Glomerular endothelial cell (primary cell): ENCODE data around the gene PIK3CD. TPM values are rescaled to one million over a fixed set of nuclear protein-coding genes. Genes with fewer than 3 reads are reported as not detected.

ENCODE experiments used
- DNase-seq: peaks from one replicate; pipeline ENCODE4 v3.0.0-alpha.2; 2011; ENCODE audit warnings: low read depth, low spot score; ENCODE audit errors: extremely low read depth
- total RNA-seq: library from RNA; depleted of rRNA; stranded (reverse); fragments of >200 nt; gene quantifications from 2 replicates; pipeline ENCODE4 v1.2.3, GENCODE V29; 2015

PIK3CD gene
- total RNA-seq, 1 donor from 2014 or later, result 13.2 TPM

DNA sequence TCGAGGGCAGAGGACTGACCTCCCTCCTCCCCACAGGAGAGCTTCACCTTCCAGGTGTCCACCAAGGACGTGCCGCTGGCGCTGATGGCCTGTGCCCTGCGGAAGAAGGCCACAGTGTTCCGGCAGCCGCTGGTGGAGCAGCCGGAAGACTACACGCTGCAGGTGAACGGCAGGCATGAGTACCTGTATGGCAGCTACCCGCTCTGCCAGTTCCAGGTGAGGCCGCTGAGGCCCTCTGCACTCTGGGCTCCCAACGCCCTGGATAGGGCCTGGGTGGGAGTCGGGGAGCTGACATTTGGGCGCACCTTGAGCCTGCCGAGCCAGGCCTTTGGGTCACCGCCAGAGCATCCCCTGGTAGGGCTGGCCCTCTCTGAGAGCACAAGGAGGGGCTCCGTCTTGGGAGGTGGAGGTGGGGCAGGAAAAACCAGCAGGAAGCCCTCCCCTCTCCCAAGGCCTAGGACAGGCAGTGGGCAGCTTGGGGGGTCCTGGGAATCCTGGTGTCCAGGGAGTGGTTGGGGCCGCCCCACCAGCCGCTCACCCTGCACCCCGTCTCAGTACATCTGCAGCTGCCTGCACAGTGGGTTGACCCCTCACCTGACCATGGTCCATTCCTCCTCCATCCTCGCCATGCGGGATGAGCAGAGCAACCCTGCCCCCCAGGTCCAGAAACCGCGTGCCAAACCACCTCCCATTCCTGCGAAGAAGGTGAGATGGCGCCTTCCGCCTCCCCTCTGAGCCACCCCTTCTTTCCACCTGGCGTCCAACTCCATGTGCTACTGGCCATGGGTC lies 65.1 kb downstream of the PIK3CD start:
- no peak for DNase-seq

DNA sequence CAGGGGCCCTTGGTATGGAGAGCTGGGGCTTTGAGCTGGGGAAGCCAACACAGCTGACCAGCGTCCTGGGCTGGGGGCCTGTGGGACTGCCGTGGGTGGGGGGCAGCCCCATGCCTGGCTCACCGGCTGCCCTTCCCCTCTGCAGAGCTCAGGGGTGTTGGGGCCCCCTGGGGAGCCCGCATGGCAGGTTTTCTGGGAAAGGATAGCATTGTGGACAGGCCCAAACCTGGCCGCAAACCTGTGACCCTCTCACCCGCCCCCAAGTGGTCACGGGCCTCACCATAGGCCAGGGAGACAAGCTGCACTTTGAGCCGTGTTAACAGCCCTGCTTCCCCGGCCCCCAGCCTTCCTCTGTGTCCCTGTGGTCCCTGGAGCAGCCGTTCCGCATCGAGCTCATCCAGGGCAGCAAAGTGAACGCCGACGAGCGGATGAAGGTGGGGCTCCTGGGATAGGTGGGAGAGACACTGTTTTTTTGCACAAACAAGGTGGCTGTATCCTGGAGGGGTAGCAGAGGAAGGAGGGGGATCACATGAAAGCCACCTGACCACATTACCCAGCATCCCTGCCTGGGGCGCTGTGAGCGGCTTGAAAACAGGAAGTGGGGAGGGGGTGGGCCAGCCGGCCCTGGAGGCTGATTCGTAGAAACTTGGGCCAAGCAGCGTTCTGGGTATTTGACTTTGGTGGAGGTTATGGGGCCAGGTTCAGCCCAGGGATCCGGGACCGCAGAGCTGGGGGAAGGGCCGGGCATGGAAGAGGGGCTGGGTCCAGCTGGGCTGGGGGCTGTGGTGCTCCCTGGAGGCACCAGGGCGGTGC lies 65.9 kb downstream of the PIK3CD start:
- no peak for DNase-seq

GRCh38 chr1:9718006-9718680 lies 66.6 kb downstream of the PIK3CD start:
- DNase-seq, result no peak

DNA sequence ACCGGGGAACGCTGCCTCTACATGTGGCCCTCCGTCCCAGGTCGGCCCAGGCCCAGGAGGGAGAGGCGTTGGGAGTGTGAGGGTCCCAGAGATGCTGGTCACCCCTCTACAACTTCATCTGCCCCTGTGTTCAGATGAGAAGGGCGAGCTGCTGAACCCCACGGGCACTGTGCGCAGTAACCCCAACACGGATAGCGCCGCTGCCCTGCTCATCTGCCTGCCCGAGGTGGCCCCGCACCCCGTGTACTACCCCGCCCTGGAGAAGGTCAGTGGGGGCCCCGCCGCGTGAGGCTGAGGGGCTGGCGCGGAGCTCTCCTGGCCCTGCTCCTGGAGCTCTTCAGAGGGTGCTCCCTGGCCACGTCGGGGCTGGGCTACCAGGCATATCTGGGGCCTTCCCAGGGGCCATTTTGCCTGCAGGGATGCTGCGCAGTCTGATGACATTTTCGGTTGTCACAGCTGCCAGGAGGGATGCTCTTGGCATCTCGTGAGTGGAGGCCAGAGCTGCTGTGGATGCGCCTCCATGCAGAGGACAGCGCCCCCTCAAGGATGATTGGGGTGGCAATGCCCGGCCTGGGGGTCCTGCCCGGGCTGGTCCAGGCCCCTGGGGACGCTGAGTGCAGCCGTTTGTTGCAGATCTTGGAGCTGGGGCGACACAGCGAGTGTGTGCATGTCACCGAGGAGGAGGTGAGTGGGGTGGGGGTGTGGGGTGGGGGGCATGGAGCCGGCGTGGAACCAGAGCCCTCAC lies 68.6 kb downstream of the PIK3CD start:
- DNase-seq, result no peak

- no peak for DNase-seq
These were observed 69.5 kb downstream of the PIK3CD start for GRCh38 chr1:9720785-9721605.

GRCh38 chr1:9721606-9722377 lies 70.3 kb downstream of the PIK3CD start:
- no peak for DNase-seq

DNA sequence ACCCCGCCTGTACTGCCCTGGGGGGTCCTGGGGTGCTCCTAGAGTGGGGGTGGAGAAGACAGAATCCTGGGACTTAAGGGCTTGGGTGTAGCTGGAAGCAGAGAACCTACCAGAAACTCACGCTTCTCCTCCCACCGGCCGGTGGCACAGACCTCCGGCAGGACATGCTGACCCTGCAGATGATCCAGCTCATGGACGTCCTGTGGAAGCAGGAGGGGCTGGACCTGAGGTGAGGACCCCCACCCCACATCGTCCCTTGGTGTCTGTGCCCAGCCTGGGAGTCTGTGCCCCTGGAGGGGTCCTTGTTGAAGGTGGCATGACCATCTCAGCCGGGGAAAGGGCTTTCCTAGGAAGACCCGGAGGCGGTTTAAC lies 70.8 kb downstream of the PIK3CD start:
- DNase-seq, result no peak

DNA sequence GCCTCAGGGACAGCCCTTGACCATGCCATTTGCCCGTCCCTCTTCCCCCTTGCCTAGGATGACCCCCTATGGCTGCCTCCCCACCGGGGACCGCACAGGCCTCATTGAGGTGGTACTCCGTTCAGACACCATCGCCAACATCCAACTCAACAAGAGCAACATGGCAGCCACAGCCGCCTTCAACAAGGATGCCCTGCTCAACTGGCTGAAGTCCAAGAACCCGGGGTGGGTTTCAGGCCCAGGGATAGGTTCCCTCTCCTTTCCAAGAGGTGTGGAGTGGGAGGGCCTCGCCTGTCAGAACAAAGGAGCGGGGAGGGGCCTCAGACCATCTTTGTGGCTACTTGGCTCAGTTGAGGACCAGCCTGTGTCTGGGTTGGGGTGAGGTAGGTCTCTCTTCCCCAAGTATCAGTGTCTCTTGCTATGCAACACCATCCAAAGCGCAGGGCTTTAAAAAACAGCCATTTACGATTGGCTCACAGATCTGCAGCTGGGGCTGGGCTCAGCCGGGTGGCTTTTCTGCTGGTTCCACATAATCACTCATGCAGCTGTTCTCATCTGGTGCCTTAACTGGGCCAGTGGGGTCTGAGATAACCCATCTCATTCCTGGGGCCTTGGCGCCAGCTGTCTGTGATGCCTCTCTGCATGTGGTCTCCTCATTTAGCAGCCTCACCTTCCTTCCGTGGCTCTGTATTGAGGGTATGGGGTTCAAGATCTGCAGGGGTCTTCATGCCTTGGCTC lies 71.7 kb downstream of the PIK3CD start:
- DNase-seq, result no peak

GRCh38 chr1:9723926-9724325 lies 72.4 kb downstream of the PIK3CD start:
- DNase-seq, result no peak

DNA sequence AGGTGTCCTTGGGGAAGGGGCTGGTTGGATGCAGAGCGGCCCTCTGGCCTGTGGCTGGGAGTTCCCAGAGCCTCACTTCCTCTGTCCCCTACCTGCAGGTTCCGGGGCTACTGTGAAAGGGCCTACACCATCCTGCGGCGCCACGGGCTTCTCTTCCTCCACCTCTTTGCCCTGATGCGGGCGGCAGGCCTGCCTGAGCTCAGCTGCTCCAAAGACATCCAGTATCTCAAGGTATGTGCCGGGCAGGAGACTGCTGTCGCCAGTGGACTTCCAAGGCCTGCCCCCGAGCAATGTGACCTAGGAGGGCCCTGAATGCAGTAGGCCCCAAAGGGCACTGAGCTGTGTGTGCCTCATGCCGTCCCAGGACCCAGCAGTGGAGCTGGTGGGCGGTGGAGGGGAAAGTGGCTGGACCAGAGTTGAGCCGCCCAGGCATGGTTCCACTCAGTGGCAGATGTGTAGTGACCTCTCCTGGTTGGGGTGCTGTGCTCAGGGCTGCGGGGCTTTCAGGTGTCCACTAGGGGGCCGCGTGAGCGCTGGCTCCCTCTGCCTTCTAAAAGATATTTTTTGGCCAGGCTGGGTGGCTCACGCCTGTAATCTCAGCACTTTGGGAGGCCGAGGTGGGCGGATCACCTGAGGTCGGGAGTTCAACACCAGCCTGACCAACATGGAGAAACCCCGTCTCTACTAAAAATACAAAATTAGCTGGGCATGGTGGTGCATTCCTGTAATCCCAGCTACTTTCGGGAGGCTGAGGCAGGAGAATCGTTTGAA lies 73.4 kb downstream of the PIK3CD start:
- DNase-seq, result no peak

DNA sequence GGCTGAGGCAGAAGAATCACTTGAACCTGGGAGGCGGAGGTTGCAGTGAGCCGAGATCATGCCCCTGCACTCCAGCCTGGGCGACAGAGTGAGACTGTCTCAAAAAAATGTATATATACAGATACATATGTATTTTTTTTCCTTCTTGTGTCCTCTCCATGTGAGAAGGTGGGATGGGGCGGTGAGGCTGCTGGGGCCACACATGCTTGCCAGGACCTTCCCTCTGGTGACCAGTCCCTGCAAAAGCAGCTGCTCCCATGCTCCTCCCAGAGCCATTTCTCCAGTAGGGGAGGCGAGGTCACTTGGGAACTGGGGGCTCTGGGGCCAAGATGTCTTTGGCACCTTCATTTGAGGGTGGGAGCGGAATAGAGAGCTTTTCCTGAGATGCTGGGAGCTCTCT lies 74.9 kb downstream of the PIK3CD start:
- DNase-seq, result no peak

DNA sequence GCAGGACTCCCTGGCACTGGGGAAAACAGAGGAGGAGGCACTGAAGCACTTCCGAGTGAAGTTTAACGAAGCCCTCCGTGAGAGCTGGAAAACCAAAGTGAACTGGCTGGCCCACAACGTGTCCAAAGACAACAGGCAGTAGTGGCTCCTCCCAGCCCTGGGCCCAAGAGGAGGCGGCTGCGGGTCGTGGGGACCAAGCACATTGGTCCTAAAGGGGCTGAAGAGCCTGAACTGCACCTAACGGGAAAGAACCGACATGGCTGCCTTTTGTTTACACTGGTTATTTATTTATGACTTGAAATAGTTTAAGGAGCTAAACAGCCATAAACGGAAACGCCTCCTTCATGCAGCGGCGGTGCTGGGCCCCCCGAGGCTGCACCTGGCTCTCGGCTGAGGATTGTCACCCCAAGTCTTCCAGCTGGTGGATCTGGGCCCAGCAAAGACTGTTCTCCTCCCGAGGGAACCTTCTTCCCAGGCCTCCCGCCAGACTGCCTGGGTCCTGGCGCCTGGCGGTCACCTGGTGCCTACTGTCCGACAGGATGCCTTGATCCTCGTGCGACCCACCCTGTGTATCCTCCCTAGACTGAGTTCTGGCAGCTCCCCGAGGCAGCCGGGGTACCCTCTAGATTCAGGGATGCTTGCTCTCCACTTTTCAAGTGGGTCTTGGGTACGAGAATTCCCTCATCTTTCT lies 75.5 kb downstream of the PIK3CD start:
- DNase-seq, result no peak

GRCh38 chr1:9728451-9729295 lies 77.1 kb downstream of the PIK3CD start:
- DNase-seq, result no peak

GRCh38 chr1:9729523-9729922 lies 78.0 kb downstream of the PIK3CD start:
- DNase-seq, result no peak

DNA sequence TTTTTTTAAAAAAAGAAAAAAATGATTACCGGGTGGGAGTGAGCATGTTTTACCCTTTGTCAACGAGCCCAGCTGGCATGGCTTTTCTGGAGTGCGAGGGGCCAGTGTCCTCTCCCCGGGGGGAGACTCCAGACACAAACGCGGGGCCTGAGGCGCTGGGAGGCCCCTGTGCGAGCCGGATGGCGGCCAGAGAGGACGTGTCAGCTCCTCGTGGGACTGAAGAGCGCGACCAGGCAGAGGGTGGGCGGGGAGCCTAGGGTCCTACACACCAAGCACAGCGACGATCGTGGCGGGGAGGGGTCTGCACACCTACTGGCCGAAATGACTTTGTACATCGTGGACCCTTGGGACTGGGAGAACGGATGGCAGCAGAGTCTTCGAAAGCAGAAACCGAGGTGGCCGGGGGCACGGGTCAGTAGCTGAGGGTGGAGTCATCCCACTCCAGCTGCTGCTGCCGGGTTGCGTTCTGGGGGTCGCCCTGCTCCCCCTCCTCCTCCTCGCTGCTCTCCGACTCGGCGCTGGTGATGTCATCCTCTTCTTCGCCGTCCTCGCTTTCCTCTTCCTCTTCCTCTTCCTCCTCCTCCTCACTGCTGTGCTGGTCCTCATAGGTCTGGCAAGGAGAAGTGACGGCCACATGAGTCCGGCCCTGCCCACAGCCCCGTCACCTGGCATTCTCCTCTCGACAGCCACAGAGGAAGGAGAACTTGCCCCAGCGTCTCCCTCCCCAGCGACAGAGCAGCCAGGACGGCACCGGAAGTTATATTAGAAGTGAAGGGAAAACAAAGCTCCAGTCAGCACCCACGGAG lies 78.8 kb downstream of the PIK3CD start:
- no peak for DNase-seq
